ENCODE results near the gene SMIM14.
"Not testable (repeated sequence)": the region's sequence is repeated elsewhere in the genome, so short reads cannot be mapped to it uniquely, and the experiment has no call there.

- not testable (repeated sequence) for TF ChIP-seq MAX (CRISPR knock-in tag; IDR thresholded peaks at IDR 0.05); USF1 (CRISPR knock-in tag; IDR thresholded peaks at IDR 0.05); CTCF (IDR thresholded peaks at IDR 0.05); IRF2 (CRISPR knock-in tag; IDR thresholded peaks at IDR 0.05; ENCODE audit: borderline replicate concordance, low read depth); TCF7 (CRISPR knock-in tag; IDR thresholded peaks at IDR 0.05; ENCODE audit: low read depth); MLX (CRISPR knock-in tag; IDR thresholded peaks at IDR 0.05); ZBTB43 (CRISPR knock-in tag; IDR thresholded peaks at IDR 0.05)
Observed at GRCh38 chr4:39532237-39532636, 106.4 kb downstream of the SMIM14 start.

Data from WTC11 (cell line).